GM12865 (cell line): Measurements from ENCODE around the gene SKI.

Source experiments
- DNase-seq: peaks from one replicate; pipeline ENCODE4 v3.0.0; 2010; ENCODE audit warnings: low read depth
- H3K4me3 ChIP-seq: 2 replicates; pipeline ENCODE4 v1.5.1; 2011; ENCODE audit warnings: mild to moderate bottlenecking, low read depth, low read length, control low read depth
- TF ChIP-seq, protein P1 (sequence below): IDR thresholded peaks from 2 replicates; pipeline ENCODE4 v1.5.1; 2011; ENCODE audit warnings: low read length, control low read depth, low read depth, inconsistent platforms; ENCODE audit not compliant: insufficient read depth; ENCODE audit errors: missing control alignments

SKI gene

DNA sequence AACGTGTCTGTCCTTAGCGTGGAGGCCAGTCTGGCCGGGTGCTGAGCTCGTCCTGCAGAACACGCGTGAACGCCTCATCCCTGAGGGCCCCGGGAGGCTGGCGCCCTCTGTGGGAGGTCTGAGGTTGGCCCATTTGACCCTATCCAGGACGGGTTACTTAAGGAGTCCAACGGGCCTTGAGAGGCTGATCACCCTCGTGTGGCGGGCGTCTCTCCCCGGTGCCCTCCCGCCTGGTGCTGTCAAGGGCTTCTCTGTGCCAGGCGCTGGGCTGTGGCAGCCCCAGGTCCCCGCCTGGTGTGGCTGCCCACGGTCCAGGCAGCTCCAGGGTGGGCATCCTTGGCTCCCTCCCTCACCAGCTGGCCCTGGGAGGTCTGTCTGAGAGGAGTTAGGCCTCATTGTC, 9.7 kb downstream of the SKI start:
- H3K4me3 ChIP-seq, result no peak overlapping the region
- no peak for DNase-seq
- TF ChIP-seq, protein P1, sequence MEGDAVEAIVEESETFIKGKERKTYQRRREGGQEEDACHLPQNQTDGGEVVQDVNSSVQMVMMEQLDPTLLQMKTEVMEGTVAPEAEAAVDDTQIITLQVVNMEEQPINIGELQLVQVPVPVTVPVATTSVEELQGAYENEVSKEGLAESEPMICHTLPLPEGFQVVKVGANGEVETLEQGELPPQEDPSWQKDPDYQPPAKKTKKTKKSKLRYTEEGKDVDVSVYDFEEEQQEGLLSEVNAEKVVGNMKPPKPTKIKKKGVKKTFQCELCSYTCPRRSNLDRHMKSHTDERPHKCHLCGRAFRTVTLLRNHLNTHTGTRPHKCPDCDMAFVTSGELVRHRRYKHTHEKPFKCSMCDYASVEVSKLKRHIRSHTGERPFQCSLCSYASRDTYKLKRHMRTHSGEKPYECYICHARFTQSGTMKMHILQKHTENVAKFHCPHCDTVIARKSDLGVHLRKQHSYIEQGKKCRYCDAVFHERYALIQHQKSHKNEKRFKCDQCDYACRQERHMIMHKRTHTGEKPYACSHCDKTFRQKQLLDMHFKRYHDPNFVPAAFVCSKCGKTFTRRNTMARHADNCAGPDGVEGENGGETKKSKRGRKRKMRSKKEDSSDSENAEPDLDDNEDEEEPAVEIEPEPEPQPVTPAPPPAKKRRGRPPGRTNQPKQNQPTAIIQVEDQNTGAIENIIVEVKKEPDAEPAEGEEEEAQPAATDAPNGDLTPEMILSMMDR, result no peak

GRCh38 chr1:2238361-2239012, 10.4 kb downstream of the SKI start:
- H3K4me3 ChIP-seq, result no peak overlapping the region
- DNase-seq, result no peak
- TF ChIP-seq, protein P1, result no peak

GRCh38 chr1:2239013-2239370, 10.9 kb downstream of the SKI start:
- TF ChIP-seq, protein P1, result no peak
- DNase-seq, result no peak
- no peak overlapping the region for H3K4me3 ChIP-seq

DNA sequence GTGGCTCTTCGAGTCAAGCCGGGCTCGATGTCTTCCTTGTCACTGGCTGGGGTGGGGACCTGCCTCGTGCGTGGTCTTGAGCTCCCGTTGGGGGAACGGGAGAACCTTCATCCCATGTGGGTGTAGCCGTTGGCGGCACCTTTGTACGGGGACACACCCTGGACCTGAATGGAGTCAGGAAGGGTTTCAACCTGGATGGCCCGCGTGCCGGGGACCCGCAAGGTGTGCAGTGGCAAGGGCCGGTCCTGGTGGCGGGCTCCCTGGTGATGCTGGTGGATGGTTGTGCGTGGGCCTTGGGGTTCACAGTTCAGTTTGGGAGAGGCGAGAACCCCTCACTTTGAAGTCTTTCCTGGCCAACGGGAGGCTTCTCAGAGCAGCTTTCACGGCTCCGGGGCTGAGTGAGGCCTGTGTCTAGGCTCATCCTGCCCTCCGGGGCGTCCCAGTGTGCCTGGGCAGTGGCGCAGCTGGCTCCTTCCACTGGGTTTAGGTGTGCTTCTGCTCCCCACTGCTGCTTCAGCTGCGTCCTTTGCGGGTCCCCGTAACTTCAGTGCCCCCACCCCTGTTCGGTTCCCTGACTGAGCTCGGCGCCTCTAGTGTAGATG, 11.4 kb downstream of the SKI start:
- DNase-seq, result no peak
- H3K4me3 ChIP-seq, result no peak overlapping the region
- TF ChIP-seq, protein P1, result no peak

DNA sequence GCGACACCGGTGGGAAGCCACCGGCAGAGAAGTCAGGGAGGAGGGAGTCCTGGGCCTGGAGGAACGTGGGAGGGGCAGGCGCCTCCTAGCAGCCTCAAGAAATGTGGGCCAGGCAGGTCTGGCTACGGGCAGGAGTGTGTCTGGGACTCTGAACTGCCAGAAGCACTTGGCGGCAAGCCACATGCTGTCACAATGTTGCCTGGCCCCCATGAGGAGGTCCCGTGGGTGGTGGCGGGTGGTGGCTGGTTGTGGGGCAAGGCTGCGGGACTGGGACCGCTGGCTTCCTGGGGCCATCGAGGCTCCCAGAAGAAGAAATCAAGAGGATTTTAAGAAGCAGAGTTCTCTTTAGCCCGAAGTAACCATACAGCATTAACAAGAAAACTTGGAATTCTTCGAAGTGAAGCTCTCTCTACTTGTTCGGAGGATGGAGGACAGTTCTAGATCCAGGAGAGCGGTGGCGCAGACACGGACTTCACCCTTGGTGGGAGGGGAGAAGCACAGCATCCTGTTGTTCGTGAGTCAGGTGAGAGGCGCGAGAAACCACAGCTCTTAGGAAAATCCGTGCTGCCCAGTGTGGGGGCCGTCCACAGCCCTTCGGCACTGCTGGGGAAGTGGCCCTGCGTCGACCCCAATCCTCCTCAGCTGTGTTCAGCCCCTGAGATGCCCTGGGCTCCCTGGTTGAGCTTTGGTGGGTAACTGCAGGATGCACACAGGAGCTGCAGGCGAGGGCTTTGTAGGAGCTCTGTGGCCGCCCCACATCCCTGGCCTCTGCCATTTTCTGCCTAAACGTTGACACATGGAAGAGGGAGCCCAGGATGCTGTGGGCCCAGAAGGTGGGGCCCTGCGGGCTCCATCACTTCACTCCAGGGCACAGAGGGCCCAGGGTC, 12.4 kb downstream of the SKI start:
- no peak overlapping the region for H3K4me3 ChIP-seq
- TF ChIP-seq, protein P1, result no peak
- no peak for DNase-seq

- DNase-seq, result no peak
- H3K4me3 ChIP-seq, result no peak overlapping the region
- TF ChIP-seq, protein P1, result no peak
These were observed 13.7 kb downstream of the SKI start for GRCh38 chr1:2241820-2242219.
